Heart right ventricle (tissue), 16 donors: ENCODE results near the gene TAF8. TPM values are rescaled to one million over a fixed set of nuclear protein-coding genes. Genes with fewer than 3 reads are reported as not detected.
A peak's percentile ranks its signal among the peaks of the same experiment; 100 is the strongest.
"Not testable (repeated sequence)": the region's sequence is repeated elsewhere in the genome, so short reads cannot be mapped to it uniquely, and the experiment has no call there.

Experiments used
- ATAC-seq, 8 donors: fragments of 200-7000 bp; cut with Tn5 transposase; one replicate each; pipeline ENCODE4 v1.9.1; 2020; ENCODE audit warnings: mild to moderate bottlenecking in 8 of 8, moderate library complexity in 8 of 8, moderate number of reproducible peaks in 1 of 8
- DNase-seq, 2 donors: peaks; one replicate each; pipeline ENCODE4 v3.0.0-alpha.2; 2020
- H3K27ac ChIP-seq, 10 donors: fragments of 200-600 bp; sonication (generic) in 2 of 10; one replicate each; pipeline versions ENCODE4 v1.5.0 to v1.8.0; 2020 to 2022; ENCODE audit warnings: mild to moderate bottlenecking in 3 of 10
- H3K27me3 ChIP-seq, 7 donors: fragments of 200-600 bp; one replicate each; pipeline ENCODE4 v1.8.0; 2021 to 2022; ENCODE audit warnings: mild to moderate bottlenecking in 2 of 7
- H3K36me3 ChIP-seq, 9 donors: fragments of 200-600 bp; sonication (generic) in 1 of 9; one replicate each; pipeline versions ENCODE4 v1.5.0 to v1.8.0; 2020 to 2022; ENCODE audit warnings: mild to moderate bottlenecking in 2 of 9
- H3K4me1 ChIP-seq, 9 donors: fragments of 200-600 bp; sonication (generic) in 1 of 9; one replicate each; pipeline versions ENCODE4 v1.5.0 to v1.8.0; 2020 to 2022; ENCODE audit warnings: mild to moderate bottlenecking in 4 of 9
- H3K4me3 ChIP-seq, 10 donors: fragments of 200-600 bp; sonication (generic) in 2 of 10; one replicate each; pipeline versions ENCODE4 v1.5.0 to v1.8.0; 2020 to 2022; ENCODE audit warnings: mild to moderate bottlenecking in 7 of 10, moderate library complexity in 2 of 10
- H3K9me3 ChIP-seq, 11 donors: fragments of 200-600 bp in 10 of 11; sonication (generic) in 2 of 11; one replicate each; pipeline versions ENCODE4 v1.5.0 to v1.8.0; 2013 to 2022; ENCODE audit warnings: mild to moderate bottlenecking in 2 of 11, control low read depth in 1 of 11, moderate library complexity in 1 of 11
- CTCF ChIP-seq, 9 donors: fragments of 200-600 bp; sonication (generic) in 2 of 9; IDR thresholded peaks; one replicate each; pipeline versions ENCODE4 v1.5.0 to v1.8.0; 2021 to 2022; ENCODE audit warnings: antibody characterized with exemption in 9 of 9, mild to moderate bottlenecking in 5 of 9, moderate library complexity in 1 of 9
- WGBS, 2 donors: extraction: QIAGEN DNeasy Blood & Tissue Kit; methylation state at CpG; one replicate each; pipeline ENCODE4 v1.1.7; 2013; ENCODE audit warnings: inconsistent platforms in 1 of 2; 5-methylcytosine and 5-hydroxymethylcytosine counted together
- intact Hi-C, 10 donors: fragments of 100-400 bp; cut with DNase I; formaldehyde crosslinking; loops; one replicate each; pipeline versions ENCODE4 v1.11.1 to v1.14.2; 2022
- polyA plus RNA-seq, 2 donors: library from polyadenylated mRNA; stranded (reverse); fragments of 200-250 nt; gene quantifications; one replicate each; pipeline ENCODE4 v1.2.3, GENCODE V29; 2013
- total RNA-seq, 10 donors: library from RNA; stranded (reverse); fragmentation: NEBNext Ultra II Directional in 3 of 10; extraction: Animal tissue kit (Norgen Biotek cat#: 25700) in 3 of 10; gene quantifications; one replicate each; pipeline versions ENCODE4 v1.2.1 to v1.2.4, GENCODE V29; 2021 to 2023
- donor health status: Arrhythmogenic right ventricular cardiomyopathy.
- donor health status: ischemic (EF 13 %, LVEDD 7.1; RV severe dilation, severe dysfunction).
- donor health status: healthy with polysubstance abuse.
- donor health status: DM: no; HTN: yes; CAD: no.
- donor health status: DM: no; HTN: no; CAD: no.
- donor health status: ischemic (EF 25% LVEDD 6.9; RV normal size, moderate dysfunction).
- donor health status: ischemic (EF 25% LVEDD 5.7; RV mildly dilated, moderate dysfunction).
- donor health status: healthy.
- donor health status: DM: yes; HTN: yes; CAD: no.
- donor health status: Ischemic cardiomyopathy.
- donor health status: ischemic (EF 35%, LVEDD 5.7; RV mildly dilated, moderate dysfunction).
- donor health status: nonischemic (EF 11% LVEDD 7.7; RV severe dilation, severe dysfunction).
- donor health status: DM: yes; HTN: yes; CAD: no.
- donor health status: PGD.
- donor health status: ischemic (EF 29% LVEDD 5.4; RV normal size, mild dysfunction).
- donor health status: nonischemic (EF 23%, LVEDD 6.1; RV moderate dilation, normal function).

The TAF8 gene
- total and polyA plus RNA-seq, 12 donors: 15.2 to 38.1 (median 30.1) TPM

GRCh38 chr6:42030585-42031506, 19.5 kb upstream of the TAF8 start:
- 41 to 51% methylated on average over 14 of the region's 14 CpGs for WGBS, 2 donors
- H3K4me3 ChIP-seq: no peak overlapping the region
- DNase-seq (peak; percentile 46 to 76), ATAC-seq (peak; percentile 49 to 85 (median 80))
- peak overlapping the region in 9 of 10 donors; percentile 34 to 79 (median 58) for H3K27ac ChIP-seq
- H3K36me3 ChIP-seq: peaks cover 0 to 4% (median 0%) of the 10 kb centered on the region in 9 donors
- TF ChIP-seq CTCF (IDR thresholded peaks at IDR 0.05): no peak
- peaks cover 0 to 82% (median 48%) of the 10 kb centered on the region in 9 donors for H3K4me1 ChIP-seq
- intact Hi-C loops: no loop called here
- no peaks in the 10 kb centered on the region for H3K27me3 ChIP-seq
- no peaks in the 10 kb centered on the region for H3K9me3 ChIP-seq

- Histone ChIP-seq H3K27ac (peak overlapping the region in 1 of 10 donors; percentile 7), H3K4me1 (peaks cover 0 to 69% (median 48%) of the 10 kb centered on the region in 9 donors), H3K36me3 (peaks cover 0 to 4% (median 0%) of the 10 kb centered on the region in 9 donors), H3K4me3 (no peak overlapping the region), H3K9me3 (no peaks in the 10 kb centered on the region), H3K27me3 (no peaks in the 10 kb centered on the region)
- intact Hi-C loops: no loop called here
- DNase-seq (no peak), ATAC-seq (no peak)
- TF ChIP-seq CTCF (IDR thresholded peaks at IDR 0.05): no peak
- 87 to 92% methylated on average over 6 of the region's 6 CpGs for WGBS, 2 donors
Measured at GRCh38 chr6:42032366-42032765, 18.0 kb upstream of the TAF8 start.

- DNase-seq, H3K4me3 ChIP-seq, H3K9me3 ChIP-seq, intact Hi-C loops, ATAC-seq, H3K27ac ChIP-seq, H3K36me3 ChIP-seq, H3K27me3 ChIP-seq: not testable (repeated sequence)
- peaks cover 10 to 68% (median 32%) of the 10 kb centered on the region in 9 donors for H3K4me1 ChIP-seq
- 94 to 96% methylated on average over 15 of the region's 15 CpGs for WGBS, 2 donors
Measured at GRCh38 chr6:42037669-42038068, 12.7 kb upstream of the TAF8 start.

- ATAC-seq: no peak
- Histone ChIP-seq H3K27me3 (no peaks in the 10 kb centered on the region), H3K9me3 (no peaks in the 10 kb centered on the region), H3K27ac (no peak overlapping the region), H3K4me1 (peaks cover 10 to 68% (median 33%) of the 10 kb centered on the region in 9 donors), H3K36me3 (no peaks in the 10 kb centered on the region), H3K4me3 (no peak overlapping the region)
- WGBS, 2 donors: 96 to 98% methylated on average over 3 of the region's 3 CpGs
- DNase-seq: no peak
- intact Hi-C loops: no loop called here
- TF ChIP-seq CTCF (IDR thresholded peaks at IDR 0.05): no peak
Measured at GRCh38 chr6:42038163-42038562, 12.2 kb upstream of the TAF8 start.
